ENCODE measurements around the gene TENT5C. TPM values are rescaled to one million over a fixed set of nuclear protein-coding genes. Genes with fewer than 3 reads are reported as not detected.

Gene TENT5C
- total and polyA plus RNA-seq, 2 of the 13 experiments (the other 11 are each of a cell fraction or from before 2014, with no cell fraction given): 0.02 to 0.38 TPM

DNA sequence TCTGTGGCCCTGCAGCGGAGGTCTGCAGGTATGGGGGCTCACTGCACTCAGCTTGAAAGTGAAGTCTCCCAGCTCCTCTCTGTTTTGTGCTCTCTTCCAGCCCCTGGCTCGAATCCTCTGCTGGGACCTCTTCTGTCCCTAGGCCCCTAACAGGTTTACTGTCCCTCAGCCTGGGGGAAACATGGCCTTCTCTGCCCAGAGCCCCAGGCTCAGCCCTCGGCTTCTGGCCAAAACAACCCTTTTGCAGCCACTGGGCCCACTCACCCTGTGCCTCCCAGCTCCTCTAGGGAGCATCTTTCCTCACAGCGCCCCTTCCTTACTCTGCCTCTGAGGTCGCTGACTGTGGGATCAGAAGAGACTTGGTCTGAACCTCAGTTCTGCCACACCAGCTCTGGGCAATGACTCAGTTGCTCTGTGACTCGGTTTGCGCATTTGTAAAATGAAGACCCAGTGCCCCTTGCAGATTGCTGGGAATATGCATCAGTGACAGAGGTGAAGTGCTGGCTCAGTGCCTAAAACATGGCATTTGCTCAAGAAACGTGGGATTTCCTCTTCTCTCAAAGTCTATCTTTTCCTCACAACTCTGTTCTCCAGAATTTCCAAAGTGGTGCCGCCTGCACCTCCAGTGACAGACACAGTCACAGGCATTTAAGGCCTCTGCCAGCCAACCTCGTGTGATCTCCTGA, 26.5 kb upstream of the TENT5C start:
- Histone ChIP-seq H3K9me3 (ENCODE audit: low read length) (no peaks in the 10 kb centered on the region), H3K79me2 (ENCODE audit: insufficient read depth, low read length) (no peaks in the 10 kb centered on the region), H3K4me2 (ENCODE audit: low read depth, low read length) (no peak overlapping the region), H4K20me1 (ENCODE audit: insufficient read depth, low read length) (no peaks in the 10 kb centered on the region), H3K9ac (ENCODE audit: insufficient read depth, low read depth, low read length) (no peak overlapping the region), H2AFZ (ENCODE audit: low read length) (no peak overlapping the region), H3K4me3 (replicated peaks in 1 of 3; ENCODE audit: insufficient read depth in 1 of 3, low read depth in 2 of 3, low read length in 3 of 3) (no peak overlapping the region), H3K4me1 (ENCODE audit: insufficient read depth, low read length) (peaks cover 11% of the 10 kb centered on the region), H3K36me3 (replicated peaks in 1 of 2; ENCODE audit: control insufficient read depth in 1 of 2, insufficient read depth in 2 of 2, low read length in 2 of 2) (no peaks in the 10 kb centered on the region), H3K27ac (ENCODE audit: extremely low read length, insufficient read depth, low read length) (no peak overlapping the region), H3K27me3 (ENCODE audit: control insufficient read depth in 1 of 2, insufficient read depth in 2 of 2, low read length in 2 of 2) (no peaks in the 10 kb centered on the region; a peak in 3 of 5 replicates)
- in situ Hi-C loops (cut with HindIII; ENCODE audit: extremely low pct_ligation_motif_present, low pct_unique_long_range_greater_than_20kb) (no loop called here), intact Hi-C loops (cut with micrococcal nuclease; ENCODE audit: unreplicated experiment) (no loop called here)
- no peak for FAIRE-seq
- ChIA-PET CTCF (ENCODE audit: low intra/inter-chr PET ratio, low total read pairs) (no interaction called here), POLR2A (no interaction called here)
- BruUV-seq (replicated peaks): no TSS peak
- TF ChIP-seq HDAC1 (CRISPR knock-in tag; IDR thresholded peaks at IDR 0.05) (no peak), FOXK1 (CRISPR knock-in tag; IDR thresholded peaks at IDR 0.05; ENCODE audit: borderline replicate concordance, low read depth) (no peak), CHD4 (IDR thresholded peaks at IDR 0.05; ENCODE audit: borderline replicate concordance, low read length) (no peak), ATF7-NPFF (CRISPR knock-in tag; IDR thresholded peaks at IDR 0.05; ENCODE audit: low read depth) (no peak), RFX1 (IDR thresholded peaks at IDR 0.05) (no peak)
- DNase-seq (ENCODE audit: low spot score): no peak
- no peak for ATAC-seq
- 9% methylated on average over 5 of the region's 10 CpGs for WGBS (ENCODE audit: low lambda C conversion rate)

DNA sequence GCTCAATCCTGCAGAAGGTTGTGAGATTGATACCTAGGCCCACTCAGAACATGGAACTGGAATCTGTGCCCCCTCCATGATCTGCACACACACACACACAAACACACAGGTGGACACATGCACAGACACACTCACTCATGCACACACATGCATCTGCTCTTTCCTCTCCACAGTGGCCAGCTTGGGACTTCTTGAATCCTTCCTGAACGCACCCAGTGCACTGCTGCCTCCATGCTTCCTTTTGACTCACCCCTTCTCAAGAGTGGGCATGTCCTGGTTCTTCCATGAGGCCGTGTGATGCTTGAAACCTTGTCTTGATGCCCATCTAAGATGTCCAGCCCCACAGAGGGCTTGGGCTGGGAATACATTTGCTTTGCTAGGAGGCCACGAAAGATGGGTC, 25.4 kb upstream of the TENT5C start:
- no peaks in the 10 kb centered on the region for H3K79me2 ChIP-seq (ENCODE audit: insufficient read depth, low read length)
- no peak overlapping the region for H3K9ac ChIP-seq (ENCODE audit: insufficient read depth, low read depth, low read length)
- POLR2A ChIA-PET: no interaction called here
- H3K36me3 ChIP-seq (replicated peaks in 1 of 2; ENCODE audit: control insufficient read depth in 1 of 2, insufficient read depth in 2 of 2, low read length in 2 of 2): no peaks in the 10 kb centered on the region
- H2AFZ ChIP-seq (ENCODE audit: low read length): no peak overlapping the region
- BruUV-seq (replicated peaks): no TSS peak
- H3K4me1 ChIP-seq (ENCODE audit: insufficient read depth, low read length): peaks cover under 1% of the 10 kb centered on the region; the same call in 1 of the 2 replicates
- CTCF ChIA-PET (ENCODE audit: low intra/inter-chr PET ratio, low total read pairs): no interaction called here
- no peaks in the 10 kb centered on the region; a peak in 3 of 5 replicates for H3K27me3 ChIP-seq (ENCODE audit: control insufficient read depth in 1 of 2, insufficient read depth in 2 of 2, low read length in 2 of 2)
- no peak overlapping the region for H3K4me3 ChIP-seq (replicated peaks in 1 of 3; ENCODE audit: insufficient read depth in 1 of 3, low read depth in 2 of 3, low read length in 3 of 3)
- FAIRE-seq (no peak), DNase-seq (ENCODE audit: low spot score) (no peak), ATAC-seq (no peak)
- WGBS (ENCODE audit: low lambda C conversion rate): 0% methylated on average over 3 of the region's 3 CpGs
- intact Hi-C loops (cut with micrococcal nuclease; ENCODE audit: unreplicated experiment) (no loop called here), in situ Hi-C loops (cut with HindIII; ENCODE audit: extremely low pct_ligation_motif_present, low pct_unique_long_range_greater_than_20kb) (no loop called here)
- no peak overlapping the region for H3K4me2 ChIP-seq (ENCODE audit: low read depth, low read length)
- no peaks in the 10 kb centered on the region for H3K9me3 ChIP-seq (ENCODE audit: low read length)
- TF ChIP-seq, protein P1, sequence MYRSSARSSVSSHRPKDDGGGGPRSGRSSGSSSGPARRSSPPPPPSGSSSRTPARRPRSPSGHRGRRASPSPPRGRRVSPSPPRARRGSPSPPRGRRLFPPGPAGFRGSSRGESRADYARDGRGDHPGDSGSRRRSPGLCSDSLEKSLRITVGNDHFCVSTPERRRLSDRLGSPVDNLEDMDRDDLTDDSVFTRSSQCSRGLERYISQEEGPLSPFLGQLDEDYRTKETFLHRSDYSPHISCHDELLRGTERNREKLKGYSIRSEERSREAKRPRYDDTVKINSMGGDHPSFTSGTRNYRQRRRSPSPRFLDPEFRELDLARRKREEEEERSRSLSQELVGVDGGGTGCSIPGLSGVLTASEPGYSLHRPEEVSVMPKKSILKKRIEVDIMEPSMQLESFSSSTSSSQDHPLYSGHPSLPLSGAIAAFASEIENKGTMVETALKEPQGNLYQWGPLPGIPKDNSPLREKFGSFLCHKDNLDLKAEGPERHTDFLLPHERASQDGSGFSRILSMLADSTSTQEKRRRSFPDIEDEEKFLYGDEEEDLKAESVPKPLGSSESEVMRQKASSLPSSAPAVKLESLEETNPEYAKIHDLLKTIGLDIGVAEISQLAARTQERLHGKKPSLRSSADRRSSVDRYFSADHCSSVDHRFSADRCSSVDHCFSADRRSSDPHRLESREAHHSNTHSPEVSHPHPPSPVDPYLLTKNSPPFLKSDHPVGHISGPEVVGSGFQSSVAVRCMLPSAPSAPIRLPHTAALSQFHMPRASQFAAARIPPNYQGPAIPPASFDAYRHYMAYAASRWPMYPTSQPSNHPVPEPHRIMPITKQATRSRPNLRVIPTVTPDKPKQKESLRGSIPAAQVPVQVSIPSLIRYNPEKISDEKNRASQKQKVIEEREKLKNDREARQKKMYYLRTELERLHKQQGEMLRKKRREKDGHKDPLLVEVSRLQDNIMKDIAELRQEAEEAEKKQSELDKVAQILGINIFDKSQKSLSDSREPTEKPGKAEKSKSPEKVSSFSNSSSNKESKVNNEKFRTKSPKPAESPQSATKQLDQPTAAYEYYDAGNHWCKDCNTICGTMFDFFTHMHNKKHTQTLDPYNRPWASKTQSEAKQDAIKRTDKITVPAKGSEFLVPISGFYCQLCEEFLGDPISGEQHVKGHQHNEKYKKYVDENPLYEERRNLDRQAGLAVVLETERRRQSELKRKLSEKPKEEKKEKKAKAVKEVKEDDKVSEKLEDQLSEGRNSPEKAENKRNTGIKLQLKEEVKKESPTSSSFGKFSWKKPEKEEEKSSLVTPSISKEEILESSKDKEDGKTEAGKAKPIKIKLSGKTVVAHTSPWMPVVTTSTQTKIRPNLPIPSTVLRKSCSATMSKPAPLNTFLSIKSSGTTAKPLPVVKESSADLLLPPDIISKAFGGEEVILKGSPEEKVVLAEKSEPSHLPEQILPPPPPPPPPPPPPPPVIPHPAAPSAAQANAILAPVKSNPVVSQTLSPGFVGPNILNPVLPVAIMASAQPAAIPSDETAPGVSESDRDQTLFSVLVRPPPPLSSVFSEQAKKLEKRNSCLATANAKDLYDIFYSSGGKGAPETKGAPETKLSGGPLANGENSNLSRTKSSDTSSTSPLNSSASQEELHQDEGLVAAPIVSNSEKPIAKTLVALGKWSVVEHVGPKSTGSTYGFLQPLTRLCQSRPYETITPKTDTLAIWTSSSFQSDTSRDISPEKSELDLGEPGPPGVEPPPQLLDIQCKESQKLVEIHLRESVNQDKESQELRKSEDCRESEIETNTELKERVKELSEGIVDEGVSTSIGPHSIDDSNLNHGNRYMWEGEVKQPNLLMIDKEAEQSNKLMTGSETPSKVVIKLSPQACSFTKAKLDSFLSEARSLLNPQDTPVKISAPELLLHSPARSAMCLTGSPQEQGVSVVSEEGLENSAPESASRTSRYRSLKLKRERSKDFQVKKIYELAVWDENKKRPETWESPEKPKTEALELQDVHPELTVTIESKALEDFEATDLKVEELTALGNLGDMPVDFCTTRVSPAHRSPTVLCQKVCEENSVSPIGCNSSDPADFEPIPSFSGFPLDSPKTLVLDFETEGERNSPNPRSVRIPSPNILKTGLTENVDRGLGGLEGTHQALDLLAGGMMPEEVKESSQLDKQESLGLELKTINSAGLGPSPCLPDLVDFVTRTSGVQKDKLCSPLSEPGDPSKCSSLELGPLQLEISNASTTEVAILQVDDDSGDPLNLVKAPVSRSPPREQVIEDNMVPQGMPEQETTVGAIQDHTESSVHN (CRISPR knock-in tag; IDR thresholded peaks at IDR 0.05): no peak
- TF ChIP-seq YEATS4 (CRISPR knock-in tag; IDR thresholded peaks at IDR 0.05; ENCODE audit: borderline replicate concordance): no peak
- no peak for TF ChIP-seq ZNF724P (CRISPR knock-in tag; IDR thresholded peaks at IDR 0.05; ENCODE audit: borderline replicate concordance)
- no peak for TF ChIP-seq AGO1 (IDR thresholded peaks at IDR 0.05; ENCODE audit: low read depth, low read length, poor library complexity, severe bottlenecking)
- no peak for TF ChIP-seq RELA (CRISPR knock-in tag; IDR thresholded peaks at IDR 0.05)
- TF ChIP-seq NCOR1 (IDR thresholded peaks at IDR 0.05; ENCODE audit: borderline replicate concordance, low read length): no peak
- no peak overlapping the region for H3K27ac ChIP-seq (ENCODE audit: extremely low read length, insufficient read depth, low read length)
- no peaks in the 10 kb centered on the region for H4K20me1 ChIP-seq (ENCODE audit: insufficient read depth, low read length)

Measured in HepG2 (cell line).